ENCODE measurements around the gene TMEM92. TPM values are rescaled to one million over a fixed set of nuclear protein-coding genes. Genes with fewer than 3 reads are reported as not detected.

The TMEM92 gene
- total RNA-seq, 1 donor from 2014 or later, result 28.1 TPM

DNA sequence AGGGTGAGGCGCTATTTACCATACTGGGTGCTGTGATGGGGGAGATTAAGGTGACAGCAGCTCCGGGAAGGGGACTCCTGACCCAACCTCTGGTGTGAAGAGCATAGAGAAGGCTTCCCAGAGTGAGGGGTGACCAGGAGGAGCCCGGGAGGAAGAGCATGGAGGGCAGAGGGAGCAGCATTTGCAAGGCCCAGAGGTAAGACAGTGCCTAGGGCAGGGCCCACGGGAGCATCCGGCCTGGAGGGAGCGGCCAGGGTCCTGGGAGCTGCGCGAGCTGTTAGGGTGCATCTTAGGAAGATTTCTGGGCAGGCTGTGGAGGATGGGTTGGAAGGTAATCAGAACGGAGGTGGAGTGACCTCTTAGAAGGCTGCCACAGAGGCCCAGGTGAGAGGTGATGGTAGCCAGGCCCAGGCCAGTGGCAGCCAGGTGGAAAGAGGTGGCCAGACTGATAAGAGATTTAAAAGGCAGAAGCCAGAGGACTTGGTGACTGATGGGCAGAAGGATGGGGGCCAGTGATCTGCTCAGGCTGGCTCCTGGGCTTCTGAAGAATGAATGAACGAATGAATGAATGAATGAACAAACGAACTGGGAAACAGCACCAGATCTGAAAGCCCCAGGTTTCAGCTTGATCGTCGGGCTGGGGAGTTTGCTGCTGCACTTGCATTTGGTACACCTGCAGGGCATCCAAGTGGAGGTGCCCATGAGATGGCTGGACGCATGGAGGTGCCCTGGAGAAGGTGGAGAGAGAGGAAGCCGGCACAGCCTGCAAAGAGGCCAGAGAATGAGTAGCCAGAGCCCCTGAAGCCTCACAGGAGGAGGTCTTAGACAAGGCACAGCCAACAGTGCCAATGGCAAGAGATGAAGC is 13.0 kb upstream of the TMEM92 start:
- Mint-ChIP-seq H3K36me3 (ENCODE audit: low read depth, unreplicated experiment) (peaks cover 10% of the 10 kb centered on the region), H3K27ac (ENCODE audit: unreplicated experiment) (no peak overlapping the region), H3K4me3 (ENCODE audit: unreplicated experiment) (no peak overlapping the region)

DNA sequence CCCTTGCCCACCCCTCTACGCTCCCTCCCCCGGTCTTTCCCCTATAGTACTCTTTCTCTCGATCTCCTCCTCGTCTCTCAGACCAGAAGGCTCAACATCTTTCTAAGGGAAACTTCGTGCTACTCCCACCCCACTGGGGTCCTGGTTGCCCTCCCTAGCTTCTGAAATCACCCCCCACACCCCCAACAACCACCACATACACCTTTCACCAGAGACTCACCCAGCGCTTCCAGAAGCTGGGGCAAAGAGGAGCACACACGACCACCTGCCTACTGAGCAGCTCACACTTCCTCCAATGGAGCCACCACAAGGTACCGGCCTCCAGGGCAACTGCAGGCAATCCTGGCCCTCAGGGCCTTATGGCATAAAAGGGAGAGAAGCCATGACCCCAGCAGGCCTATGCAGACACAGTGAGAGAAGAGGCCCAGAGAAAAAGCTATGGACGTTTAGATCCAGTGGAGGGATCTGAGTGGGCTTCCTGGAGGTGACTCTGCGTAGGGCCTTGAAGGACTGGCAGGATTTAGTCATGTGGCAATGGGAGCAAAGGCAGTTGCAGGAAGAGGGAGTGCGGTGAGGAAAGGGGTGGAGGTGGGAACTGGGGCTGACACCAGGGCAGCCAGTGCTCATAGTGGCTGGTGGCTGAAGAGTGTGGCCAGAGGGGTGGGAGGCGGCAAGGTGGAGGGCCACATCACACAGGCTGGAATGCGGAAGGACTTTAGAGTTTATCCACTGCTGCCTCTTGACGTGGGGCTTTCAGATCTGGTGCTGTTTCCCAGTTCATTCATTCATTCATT is 12.1 kb upstream of the TMEM92 start:
- Mint-ChIP-seq H3K36me3 (ENCODE audit: low read depth, unreplicated experiment) (peaks cover 10% of the 10 kb centered on the region), H3K27me3 (ENCODE audit: unreplicated experiment) (peaks cover 11% of the 10 kb centered on the region), H3K9me3 (ENCODE audit: unreplicated experiment) (no peaks in the 10 kb centered on the region), H3K4me3 (ENCODE audit: unreplicated experiment) (no peak overlapping the region), H3K27ac (ENCODE audit: unreplicated experiment) (no peak overlapping the region), H3K4me1 (ENCODE audit: unreplicated experiment) (peaks cover 6% of the 10 kb centered on the region)
- TF ChIP-seq, protein P1, sequence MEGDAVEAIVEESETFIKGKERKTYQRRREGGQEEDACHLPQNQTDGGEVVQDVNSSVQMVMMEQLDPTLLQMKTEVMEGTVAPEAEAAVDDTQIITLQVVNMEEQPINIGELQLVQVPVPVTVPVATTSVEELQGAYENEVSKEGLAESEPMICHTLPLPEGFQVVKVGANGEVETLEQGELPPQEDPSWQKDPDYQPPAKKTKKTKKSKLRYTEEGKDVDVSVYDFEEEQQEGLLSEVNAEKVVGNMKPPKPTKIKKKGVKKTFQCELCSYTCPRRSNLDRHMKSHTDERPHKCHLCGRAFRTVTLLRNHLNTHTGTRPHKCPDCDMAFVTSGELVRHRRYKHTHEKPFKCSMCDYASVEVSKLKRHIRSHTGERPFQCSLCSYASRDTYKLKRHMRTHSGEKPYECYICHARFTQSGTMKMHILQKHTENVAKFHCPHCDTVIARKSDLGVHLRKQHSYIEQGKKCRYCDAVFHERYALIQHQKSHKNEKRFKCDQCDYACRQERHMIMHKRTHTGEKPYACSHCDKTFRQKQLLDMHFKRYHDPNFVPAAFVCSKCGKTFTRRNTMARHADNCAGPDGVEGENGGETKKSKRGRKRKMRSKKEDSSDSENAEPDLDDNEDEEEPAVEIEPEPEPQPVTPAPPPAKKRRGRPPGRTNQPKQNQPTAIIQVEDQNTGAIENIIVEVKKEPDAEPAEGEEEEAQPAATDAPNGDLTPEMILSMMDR (IDR thresholded peaks at IDR 0.05; ENCODE audit: unreplicated experiment), result no peak
- no peak for DNase-seq (ENCODE audit: low spot score)

More for the DNA sequence above, 13.0 kb upstream of the TMEM92 start:
- Mint-ChIP-seq H3K4me1 (ENCODE audit: unreplicated experiment) (peaks cover 6% of the 10 kb centered on the region), H3K27me3 (ENCODE audit: unreplicated experiment) (peaks cover 11% of the 10 kb centered on the region), H3K9me3 (ENCODE audit: unreplicated experiment) (no peaks in the 10 kb centered on the region)
- no peak for DNase-seq (ENCODE audit: low spot score)
- TF ChIP-seq, protein P1 (IDR thresholded peaks at IDR 0.05; ENCODE audit: unreplicated experiment), result no peak

DNA sequence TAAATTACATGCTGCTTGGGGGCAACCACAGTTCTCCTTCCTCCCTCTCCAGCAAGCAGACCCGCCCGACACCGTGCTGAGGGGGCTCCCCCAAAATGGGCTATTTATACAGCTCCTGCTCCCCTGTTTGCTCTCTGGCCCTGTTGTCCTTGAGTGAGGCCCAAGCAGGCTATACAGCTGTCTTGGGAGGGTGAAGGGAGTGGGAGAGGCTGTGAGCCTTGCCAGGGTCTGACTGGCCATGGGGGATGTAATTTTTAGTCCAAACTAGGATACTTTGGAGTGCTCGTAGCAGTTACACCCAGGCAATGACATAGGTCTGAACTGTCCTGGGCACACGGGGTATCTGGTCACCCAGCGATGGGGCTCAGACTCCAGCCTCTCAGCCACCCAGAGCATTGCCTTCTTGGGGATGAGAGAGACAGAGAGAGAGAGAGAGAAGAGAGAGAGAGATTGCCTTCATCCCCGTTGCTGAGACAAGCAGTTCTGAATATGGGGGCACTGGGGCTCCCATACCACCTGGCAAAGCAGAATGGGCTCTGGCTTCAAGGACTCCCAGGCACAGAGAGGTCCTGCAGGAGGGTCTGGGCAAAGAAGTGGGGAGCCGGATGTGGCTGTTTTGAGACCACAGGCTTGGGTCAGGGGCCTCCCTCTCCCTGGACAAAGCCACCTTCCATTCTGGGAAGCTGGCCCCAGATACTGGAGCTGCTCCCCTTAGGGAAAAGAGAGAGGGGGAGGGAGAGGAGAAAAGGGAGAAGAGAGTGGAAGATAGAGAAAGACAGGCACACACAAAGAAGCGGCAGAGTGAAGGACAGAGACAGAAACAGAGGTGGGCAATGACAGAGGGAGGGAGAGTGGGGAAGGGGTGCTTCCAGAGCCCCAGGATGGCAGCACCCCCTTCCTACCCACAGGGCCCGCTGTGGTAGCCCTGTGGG is 10.7 kb upstream of the TMEM92 start:
- Mint-ChIP-seq H3K9me3 (ENCODE audit: unreplicated experiment) (no peaks in the 10 kb centered on the region), H3K4me3 (ENCODE audit: unreplicated experiment) (no peak overlapping the region), H3K27me3 (ENCODE audit: unreplicated experiment) (peaks cover 13% of the 10 kb centered on the region), H3K36me3 (ENCODE audit: low read depth, unreplicated experiment) (peaks cover 10% of the 10 kb centered on the region), H3K4me1 (ENCODE audit: unreplicated experiment) (peaks cover 6% of the 10 kb centered on the region), H3K27ac (ENCODE audit: unreplicated experiment) (no peak overlapping the region)
- TF ChIP-seq, protein P1 (IDR thresholded peaks at IDR 0.05; ENCODE audit: unreplicated experiment), result no peak
- DNase-seq (ENCODE audit: low spot score), result no peak

DNA sequence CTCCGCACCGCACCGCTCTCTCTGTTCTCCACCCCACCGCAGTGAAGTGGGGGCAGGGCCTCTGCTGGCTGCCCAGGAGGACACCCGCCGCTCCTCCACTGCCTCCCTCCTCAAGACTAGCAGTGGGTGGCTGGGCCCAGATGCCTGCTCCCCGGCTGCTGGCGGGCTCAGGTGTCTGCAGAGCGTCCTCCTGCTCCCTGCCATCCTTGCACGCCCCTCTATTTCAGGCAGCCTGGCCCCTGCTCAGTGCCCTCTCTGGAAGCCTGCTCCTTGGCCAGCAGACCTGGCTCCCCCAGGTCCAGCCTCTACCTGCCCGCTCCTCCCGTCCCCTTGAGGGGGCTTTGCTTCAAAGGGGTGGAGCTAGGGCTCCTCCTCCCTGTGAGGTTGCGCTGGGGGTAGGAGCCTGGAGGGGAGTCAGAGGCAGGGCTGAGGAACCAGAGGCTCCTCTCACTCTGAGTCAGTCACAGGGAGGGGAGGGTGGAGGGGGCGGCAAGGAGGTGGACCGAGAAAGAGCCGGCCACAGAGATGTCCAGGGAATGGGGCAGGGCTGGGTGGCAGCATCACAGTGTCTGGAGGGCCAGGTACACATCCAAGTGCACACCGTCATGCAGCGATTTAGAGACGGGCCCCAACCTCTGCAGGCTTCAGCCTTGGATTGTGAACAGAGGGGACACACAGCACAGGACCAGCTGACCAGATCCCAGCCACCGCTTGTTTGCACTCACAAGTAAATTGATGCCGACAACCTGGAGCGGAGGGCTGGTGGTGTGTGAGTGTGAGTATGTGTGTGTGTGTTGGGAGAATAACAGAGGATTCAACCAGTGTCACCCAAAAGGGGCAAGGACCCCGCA is 9.8 kb upstream of the TMEM92 start:
- Mint-ChIP-seq H3K4me1 (ENCODE audit: unreplicated experiment) (peaks cover 6% of the 10 kb centered on the region), H3K4me3 (ENCODE audit: unreplicated experiment) (no peak overlapping the region), H3K36me3 (ENCODE audit: low read depth, unreplicated experiment) (peaks cover 10% of the 10 kb centered on the region), H3K27me3 (ENCODE audit: unreplicated experiment) (peaks cover 13% of the 10 kb centered on the region), H3K9me3 (ENCODE audit: unreplicated experiment) (no peaks in the 10 kb centered on the region), H3K27ac (ENCODE audit: unreplicated experiment) (no peak overlapping the region)
- TF ChIP-seq, protein P1 (IDR thresholded peaks at IDR 0.05; ENCODE audit: unreplicated experiment), result no peak
- no peak for DNase-seq (ENCODE audit: low spot score)

Measured in endothelial cell (in vitro differentiated cells).